ENCODE results near the gene NUP58. TPM values are rescaled to one million over a fixed set of nuclear protein-coding genes. Genes with fewer than 3 reads are reported as not detected.
A peak's percentile ranks its signal among the peaks of the same experiment; 100 is the strongest.

NUP58 gene
- total and polyA plus RNA-seq, 10 of the 15 experiments (the other 5 are each of a cell fraction or from before 2014, with no cell fraction given), result 12.1 to 78.0 (median 48.9) TPM

- TF ChIP-seq NKRF (conservative IDR thresholded peaks at IDR 0.05), result 0 out of 2 replicates have a peak, but pooled peaks have one; percentile 47
- 0 out of 2 replicates have a peak, but pooled peaks have one; percentile 22 for TF ChIP-seq RCOR1 (conservative IDR thresholded peaks at IDR 0.05; ENCODE audit: low read depth, low read length)
- peak; percentile 86 for TF ChIP-seq POLR2A (IDR thresholded peaks at IDR 0.05; ENCODE audit: low read depth, low read length)
- TF ChIP-seq POLR2AphosphoS2 (IDR thresholded peaks at IDR 0.05; ENCODE audit: low read depth, low read length), result no peak
- peak; percentile 89 for TF ChIP-seq POLR2AphosphoS5 (IDR thresholded peaks at IDR 0.05; ENCODE audit: low read length)
- TF ChIP-seq TCF12 (IDR thresholded peaks at IDR 0.05; ENCODE audit: low read depth, low read length), result peak; percentile 85
- TF ChIP-seq CEBPB (IDR thresholded peaks at IDR 0.05; ENCODE audit: borderline replicate concordance in 1 of 2, low read depth in 2 of 2, low read length in 2 of 2), result no peak
- TF ChIP-seq DPF2 (IDR thresholded peaks at IDR 0.05), result peak; percentile 67; the same call in 1 of the 2 replicates
- peak; percentile 79; the same call in 1 of the 2 replicates for TF ChIP-seq CHD2 (IDR thresholded peaks at IDR 0.05; ENCODE audit: borderline replicate concordance, low read depth, low read length)
- TF ChIP-seq SIN3A (IDR thresholded peaks at IDR 0.05; ENCODE audit: low read depth, low read length), result peak; percentile 65; the same call in 1 of the 2 replicates
- TF ChIP-seq TCF3 (IDR thresholded peaks at IDR 0.05; ENCODE audit: borderline replicate concordance, insufficient read depth, low read depth, low read length), result peak; percentile 39; the same call in 1 of the 2 replicates
- TF ChIP-seq FOXK2 (IDR thresholded peaks at IDR 0.05), result no peak
- TF ChIP-seq RUNX3 (IDR thresholded peaks at IDR 0.05; ENCODE audit: low read length), result peak; percentile 20; the same call in 1 of the 2 replicates
- 0 out of 2 replicates have a peak, but pooled peaks have one; percentile 51 for TF ChIP-seq CHD1 (IDR thresholded peaks at IDR 0.05; ENCODE audit: low read depth, low read length)
- no peak for TF ChIP-seq NR2C1 (IDR thresholded peaks at IDR 0.05)
- TF ChIP-seq RELB (IDR thresholded peaks at IDR 0.05; ENCODE audit: low read depth), result peak; percentile 68
- peak; percentile 83 for TF ChIP-seq NBN (IDR thresholded peaks at IDR 0.05)
- no peak for TF ChIP-seq BCLAF1 (IDR thresholded peaks at IDR 0.05)
- TF ChIP-seq SMARCA5 (IDR thresholded peaks at IDR 0.05), result no peak; the same call in 1 of the 2 replicates
- TF ChIP-seq PBX3 (IDR thresholded peaks at IDR 0.05; ENCODE audit: insufficient replicate concordance, low read depth, low read length), result peak; percentile 1
- peak; percentile 72 for TF ChIP-seq CREM (IDR thresholded peaks at IDR 0.05; ENCODE audit: low read depth)
- TF ChIP-seq STAT1 (conservative IDR thresholded peaks at IDR 0.05), result peak; percentile 17; the same call in 1 of the 2 replicates
Measured at GRCh38 chr13:25286969-25287961, 14.2 kb upstream of the NUP58 start, which contains the start of gene MTMR6 (continued).

Measured in GM12878 (cell line).